Motor neuron (in vitro differentiated cells): ENCODE data around the gene NOS3. TPM values are rescaled to one million over a fixed set of nuclear protein-coding genes. Genes with fewer than 3 reads are reported as not detected.

ENCODE experiments used
- ATAC-seq, 8 experiments: fragments of 200-7000 bp; cut with Tn5 transposase; replicated peaks in 6 of 8; 2 replicates each; pipeline ENCODE4 v1.8.0; 2021; ENCODE audit warnings: mild to moderate bottlenecking in 8 of 8, moderate library complexity in 8 of 8
- H3K27ac ChIP-seq, 2 donors: fragments of 250-450 bp; sonication (Bioruptor Pico); 2 replicates each; pipeline ENCODE4 v1.9.0; 2021; ENCODE audit warnings: antibody characterized with exemption in 2 of 2, mild to moderate bottlenecking in 2 of 2, moderate library complexity in 1 of 2
- H3K4me1 ChIP-seq, 2 donors: fragments of 250-450 bp; sonication (Bioruptor Pico); replicated peaks in 1 of 2; 2 replicates each; pipeline ENCODE4 v1.6.1; 2021; ENCODE audit warnings: antibody characterized with exemption in 2 of 2, mild to moderate bottlenecking in 2 of 2, moderate library complexity in 1 of 2
- H3K4me3 ChIP-seq, 5 donors: fragments of 250-450 bp; sonication (Bioruptor Pico); 2 replicates each; pipeline ENCODE4 v1.9.0; 2021; ENCODE audit warnings: antibody characterized with exemption in 5 of 5, mild to moderate bottlenecking in 5 of 5, moderate library complexity in 4 of 5
- WGBS, 10 experiments: fragments of 450-650 bp; shearing (Covaris generic); methylation state at CpG; one replicate each; pipeline ENCODE4 v1.0.0; 2022; 5-methylcytosine and 5-hydroxymethylcytosine counted together
- in situ Hi-C, 9 experiments: fragments of 400-800 bp; cut with MboI; loops; one replicate each; pipeline ENCODE4 v1.15.0; 2021; ENCODE audit warnings: low sequenced_read_pairs in 9 of 9, low pct_unique_long_range_greater_than_20kb in 2 of 9; ENCODE audit not compliant: unreplicated experiment in 9 of 9
- total RNA-seq, 8 experiments: library from RNA; unstranded; fragments of 300-600 nt; gene quantifications; 2 replicates each; pipeline versions ENCODE4 v1.2.3 to v1.2.4, GENCODE V29; 2022

Gene NOS3
- total RNA-seq, 8 experiments from 2014 or later, result 0.33 to 4.0 (median 1.7) TPM

DNA sequence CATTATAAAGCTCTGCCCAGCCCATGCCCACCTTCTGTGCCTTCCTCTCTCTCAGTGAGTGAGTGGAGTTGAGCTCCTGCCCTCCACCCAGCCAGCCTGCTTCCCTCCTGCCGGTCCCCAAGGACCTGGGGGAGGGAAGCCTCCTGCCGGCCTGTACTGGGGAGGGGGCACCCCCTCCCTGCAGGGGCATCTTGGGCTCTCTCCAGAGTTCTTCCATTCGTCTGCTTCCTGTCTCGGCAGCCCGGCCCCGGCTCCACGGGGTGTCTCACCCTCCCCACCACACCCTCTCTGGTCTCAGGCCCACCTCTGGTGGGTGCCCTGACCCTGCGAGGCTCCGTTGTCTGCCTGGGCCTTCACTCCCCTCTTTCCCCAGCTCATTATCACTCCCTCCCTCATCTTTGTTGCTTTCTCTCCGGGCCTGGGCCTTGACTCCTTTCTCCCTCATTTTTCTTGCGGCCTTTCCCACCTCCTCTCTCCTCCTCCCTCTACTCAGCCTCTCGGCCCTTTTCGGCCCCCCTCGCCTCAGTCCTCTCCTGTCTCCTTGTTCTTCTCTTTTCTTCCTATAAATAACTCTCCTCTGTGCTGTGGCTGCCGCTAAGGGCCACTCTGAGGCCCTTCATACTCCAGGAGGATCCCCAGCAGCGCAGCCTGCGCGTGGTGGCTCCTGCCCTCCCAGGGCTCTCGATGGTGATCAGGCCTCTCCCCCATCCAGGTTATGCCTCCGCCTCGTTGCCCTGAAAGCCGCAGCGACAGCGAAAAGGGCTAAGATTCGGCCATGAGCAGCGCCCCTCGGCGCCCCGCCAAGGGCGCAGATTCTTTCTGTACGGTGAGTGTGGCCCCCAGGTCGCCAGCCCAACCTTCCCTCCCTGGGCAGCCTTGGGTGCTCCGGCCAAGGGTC lies 70.6 kb downstream of the NOS3 start:
- Histone ChIP-seq H3K27ac (no peak overlapping the region), H3K4me1 (peaks cover 36 to 37% of the 10 kb centered on the region in 2 donors), H3K4me3 (peak overlapping the region in 3 of 5 donors; percentile 2 to 68 (median 54))
- 26 to 72% (median 43%) methylated on average over 3 to 17 of the region's 33 CpGs; no CpG with 5 or more reads in 1 of the 10 experiments for WGBS, 10 experiments
- in situ Hi-C loops, result no loop called here
- no peak for ATAC-seq

DNA sequence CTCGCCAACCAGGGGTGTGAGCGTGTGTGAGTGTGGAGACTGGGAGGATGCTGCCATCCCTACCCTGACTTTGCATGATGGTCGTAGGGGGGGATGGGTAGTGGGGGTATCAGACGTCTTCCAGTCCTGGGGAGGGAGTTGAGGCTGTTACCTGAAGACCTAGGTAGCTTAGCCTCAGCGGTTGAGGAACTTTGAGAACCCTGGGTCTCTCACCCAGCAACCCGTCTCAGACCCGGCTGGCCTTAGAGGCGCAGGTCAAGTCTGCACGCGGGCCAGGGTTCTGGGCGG lies 71.2 kb downstream of the NOS3 start:
- Histone ChIP-seq H3K4me3 (peak overlapping the region in 4 of 5 donors; percentile 2 to 37 (median 28)), H3K27ac (no peak overlapping the region), H3K4me1 (peaks cover 31 to 34% of the 10 kb centered on the region in 2 donors)
- no peak for ATAC-seq
- 0% methylated on average over 1 of the region's 11 CpGs; no CpG with 5 or more reads in 9 of the 10 experiments for WGBS, 10 experiments
- in situ Hi-C loops, result no loop called here

DNA sequence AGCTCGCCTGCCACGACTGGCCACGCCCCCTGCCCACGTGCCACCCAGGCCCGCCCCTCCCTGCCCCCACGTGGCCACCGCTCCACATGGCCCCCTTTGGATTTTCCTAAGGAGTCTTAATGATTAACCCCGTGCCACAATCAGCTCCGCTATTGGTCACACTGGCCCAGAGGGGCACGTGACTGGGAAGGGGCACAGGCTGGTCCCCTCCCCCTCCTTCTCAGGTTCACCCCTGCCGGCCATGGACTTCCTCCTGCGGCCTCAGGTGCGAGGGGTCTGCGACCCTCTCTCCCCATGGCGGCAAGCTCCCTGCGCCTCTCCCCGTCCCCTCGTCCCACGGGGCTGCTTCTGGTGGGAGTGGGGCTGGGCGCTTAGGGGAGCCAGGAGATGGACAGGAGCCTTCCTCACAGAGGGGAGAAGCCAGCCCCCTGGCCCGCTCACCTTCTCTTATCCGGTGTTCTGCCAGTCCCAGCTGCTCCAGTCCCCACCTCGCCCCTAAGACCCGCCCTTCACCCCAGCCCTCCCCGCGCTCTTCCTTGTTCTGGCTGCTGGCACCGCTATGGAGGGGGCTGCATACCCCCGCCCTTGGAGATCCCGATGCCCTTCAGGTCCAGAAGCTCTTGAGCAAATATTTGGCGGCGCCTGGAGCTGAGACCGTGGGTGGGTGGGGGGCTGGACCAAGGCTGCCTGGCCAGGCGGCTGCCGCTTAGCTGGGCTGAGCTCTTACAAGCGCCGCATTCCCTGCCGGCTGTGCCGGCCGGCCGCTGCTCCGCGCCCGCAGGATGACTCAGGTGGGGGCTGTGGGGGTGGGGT lies 71.8 kb downstream of the NOS3 start:
- no CpG with 5 or more reads among the region's 43 CpGs for WGBS, 10 experiments
- peak overlapping the region in 1 of 2 donors; percentile 32 for H3K27ac ChIP-seq
- in situ Hi-C loops, result no loop called here
- peaks cover 29 to 32% of the 10 kb centered on the region in 2 donors for H3K4me1 ChIP-seq
- H3K4me3 ChIP-seq, result peak overlapping the region; percentile 17 to 37 (median 23)
- peak; percentile 8 to 38 (median 20) for ATAC-seq

DNA sequence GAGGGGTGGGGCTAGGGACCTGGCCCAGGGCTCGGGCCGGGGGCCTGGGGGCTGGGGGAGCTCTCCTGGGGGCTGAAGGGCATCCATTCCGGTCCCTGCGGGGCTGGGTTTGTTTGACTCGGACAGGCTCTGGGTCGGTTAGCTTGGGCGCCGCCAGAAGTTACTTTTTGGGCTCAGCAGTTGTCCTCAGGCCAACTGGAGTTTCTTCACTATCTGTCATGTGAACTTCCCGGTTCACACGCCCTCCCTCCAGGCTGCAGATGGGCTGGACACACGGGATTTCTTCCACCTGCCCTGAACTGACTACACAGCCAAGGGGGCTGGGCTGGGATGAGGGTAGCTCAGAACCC lies 72.4 kb downstream of the NOS3 start:
- peak in 3 of 8 experiments; percentile 6 to 38 (median 29) for ATAC-seq
- Histone ChIP-seq H3K4me1 (peaks cover 29 to 32% of the 10 kb centered on the region in 2 donors), H3K4me3 (peak overlapping the region in 3 of 5 donors; percentile 23 to 37 (median 36)), H3K27ac (peak overlapping the region in 1 of 2 donors; percentile 32)
- WGBS, 10 experiments, result no CpG with 5 or more reads among the region's 11 CpGs
- in situ Hi-C loops, result no loop called here

Other genes starting within 250 kb of the NOS3 start
- 100 to 1,000 TPM in 1 of 8 experiments, 10 to 100 TPM in 5, 1 to 10 TPM in 1, under 1 TPM in 1; 0.49 to 134 (median 29.1) TPM for gene TMEM176B, start 190.7 kb upstream of the NOS3 start, total RNA-seq
- 100 to 1,000 TPM in 1 of 8 experiments, 10 to 100 TPM in 5, 1 to 10 TPM in 1, under 1 TPM in 1; 0.42 to 179 (median 25.6) TPM for gene TMEM176A, start 190.2 kb upstream of the NOS3 start, total RNA-seq
- under 1 TPM in 5 of 8 experiments, not detected in 3; 0.09 to 0.47 (median 0.33) TPM for gene AOC1, start 138.5 kb upstream of the NOS3 start, total RNA-seq
- 10 to 100 TPM in 5 of 8 experiments, under 1 TPM in 3; 0.38 to 38.5 (median 20.9) TPM for gene KCNH2, start 12.7 kb upstream of the NOS3 start, total RNA-seq
- 1 to 10 TPM in 7 of 8 experiments, under 1 TPM in 1; 0.36 to 6.7 (median 2.2) TPM for gene ATG9B, start 33.5 kb downstream of the NOS3 start, total RNA-seq
- 10 to 100 TPM; 13.5 to 38.1 (median 27.0) TPM for gene ABCB8, start 37.4 kb downstream of the NOS3 start, total RNA-seq
- 1 to 10 TPM in 7 of 8 experiments, under 1 TPM in 1; 0.76 to 5.0 (median 2.5) TPM for gene ASIC3, start 57.5 kb downstream of the NOS3 start, total RNA-seq
- 10 to 100 TPM; 18.7 to 28.6 (median 22.3) TPM for gene CDK5, start 66.9 kb downstream of the NOS3 start, total RNA-seq
- gene SLC4A2, start 68.6 kb downstream of the NOS3 start, total RNA-seq, result 100 to 1,000 TPM in 3 of 8 experiments, 10 to 100 TPM in 5; 17.1 to 165 (median 45.8) TPM
- gene FASTK, start 89.8 kb downstream of the NOS3 start, total RNA-seq, result 10 to 100 TPM; 33.5 to 79.4 (median 59.9) TPM
- gene TMUB1, start 92.5 kb downstream of the NOS3 start, total RNA-seq, result 10 to 100 TPM; 18.2 to 33.3 (median 30.6) TPM
- 10 to 100 TPM; 34.1 to 84.7 (median 57.2) TPM for gene AGAP3, start 95.5 kb downstream of the NOS3 start, total RNA-seq
- 1 to 10 TPM in 2 of 8 experiments, under 1 TPM in 3, not detected in 3; 0.22 to 1.5 (median 0.78) TPM for gene GBX1, start 176.7 kb downstream of the NOS3 start, total RNA-seq
- gene ASB10, start 196.2 kb downstream of the NOS3 start, total RNA-seq, result under 1 TPM in 2 of 8 experiments, not detected in 6; 0.33 to 0.56 TPM
- gene H2BK1, start 219.5 kb downstream of the NOS3 start, total RNA-seq, result under 1 TPM in 1 of 8 experiments, not detected in 7; 0.96 TPM
- 10 to 100 TPM; 22.1 to 77.3 (median 43.9) TPM for gene ABCF2, start 236.2 kb downstream of the NOS3 start, total RNA-seq
- 10 to 100 TPM; 11.3 to 57.9 (median 30.9) TPM for gene CHPF2, start 241.5 kb downstream of the NOS3 start, total RNA-seq